Tibial nerve (tissue), 4 donors: ENCODE results near the gene DBF4.

Experiments
- CTCF ChIP-seq, 5 experiments: fragments of 200-600 bp in 3 of 5; fragments of 450-650 bp in 2 of 5; sonication (generic) in 3 of 5; IDR thresholded peaks; one replicate each; pipeline ENCODE4 v1.5.1; 2016 to 2019; ENCODE audit warnings: antibody characterized with exemption in 5 of 5, mild to moderate bottlenecking in 3 of 5, moderate library complexity in 2 of 5
- EP300 ChIP-seq, 2 donors: sonication (generic); formaldehyde crosslinking; IDR thresholded peaks; one replicate each; pipeline ENCODE4 v1.6.1; 2017; ENCODE audit warnings: antibody characterized with exemption in 2 of 2, mild to moderate bottlenecking in 1 of 2
- POLR2A ChIP-seq, 2 donors: fragments of 450-650 bp; IDR thresholded peaks; one replicate each; pipeline ENCODE4 v1.6.1; 2017; ENCODE audit warnings: antibody characterized with exemption in 2 of 2, mild to moderate bottlenecking in 2 of 2, moderate library complexity in 2 of 2

DNA sequence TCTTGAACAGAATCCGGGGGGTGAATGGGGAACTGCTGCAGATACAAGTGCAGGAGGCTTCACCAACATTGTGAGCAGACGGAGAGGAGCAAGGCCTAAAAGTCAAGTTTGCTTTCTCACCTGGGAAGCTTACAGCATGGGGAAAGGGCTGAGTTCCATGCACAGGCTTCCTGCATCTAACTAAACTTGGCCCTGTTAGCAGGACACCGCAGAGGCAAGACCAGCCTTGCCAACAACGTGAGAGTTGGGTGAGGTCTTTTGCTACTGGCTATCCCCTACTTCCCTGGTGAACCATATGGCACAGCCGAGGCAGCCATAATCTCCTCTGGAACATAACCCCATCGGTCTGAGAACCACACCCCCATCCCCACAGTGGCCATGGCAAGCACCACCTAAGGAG is 43.6 kb downstream of the DBF4 start:
- TF ChIP-seq CTCF (IDR thresholded peaks at IDR 0.05) = no peak
- no peak for TF ChIP-seq EP300 (IDR thresholded peaks at IDR 0.05)
- TF ChIP-seq POLR2A (IDR thresholded peaks at IDR 0.05) = no peak
